ENCODE measurements around the gene CFAP68.

GRCh38 chr11:111932611-111932950, 53.2 kb downstream of the CFAP68 start:
- TF ChIP-seq EZH2 (IDR thresholded peaks at IDR 0.05; ENCODE audit: low read depth, unreplicated experiment) (no peak), JUNB (IDR thresholded peaks at IDR 0.05; ENCODE audit: unreplicated experiment) (no peak), REST (IDR thresholded peaks at IDR 0.05; ENCODE audit: unreplicated experiment) (no peak), CREB1 (CRISPR knock-in tag; IDR thresholded peaks at IDR 0.05; ENCODE audit: low read depth) (no peak), NANOG (IDR thresholded peaks at IDR 0.05; ENCODE audit: borderline replicate concordance) (no peak), POLR2AphosphoS5 (IDR thresholded peaks at IDR 0.05; ENCODE audit: low read depth) (no peak), ZNF114 (CRISPR knock-in tag; IDR thresholded peaks at IDR 0.05) (no peak), EZH2phosphoT487 (IDR thresholded peaks at IDR 0.05; ENCODE audit: unreplicated experiment) (no peak), ZNF331 (CRISPR knock-in tag; IDR thresholded peaks at IDR 0.05; ENCODE audit: low read depth) (no peak)
- TF ChIP-seq, protein P1, sequence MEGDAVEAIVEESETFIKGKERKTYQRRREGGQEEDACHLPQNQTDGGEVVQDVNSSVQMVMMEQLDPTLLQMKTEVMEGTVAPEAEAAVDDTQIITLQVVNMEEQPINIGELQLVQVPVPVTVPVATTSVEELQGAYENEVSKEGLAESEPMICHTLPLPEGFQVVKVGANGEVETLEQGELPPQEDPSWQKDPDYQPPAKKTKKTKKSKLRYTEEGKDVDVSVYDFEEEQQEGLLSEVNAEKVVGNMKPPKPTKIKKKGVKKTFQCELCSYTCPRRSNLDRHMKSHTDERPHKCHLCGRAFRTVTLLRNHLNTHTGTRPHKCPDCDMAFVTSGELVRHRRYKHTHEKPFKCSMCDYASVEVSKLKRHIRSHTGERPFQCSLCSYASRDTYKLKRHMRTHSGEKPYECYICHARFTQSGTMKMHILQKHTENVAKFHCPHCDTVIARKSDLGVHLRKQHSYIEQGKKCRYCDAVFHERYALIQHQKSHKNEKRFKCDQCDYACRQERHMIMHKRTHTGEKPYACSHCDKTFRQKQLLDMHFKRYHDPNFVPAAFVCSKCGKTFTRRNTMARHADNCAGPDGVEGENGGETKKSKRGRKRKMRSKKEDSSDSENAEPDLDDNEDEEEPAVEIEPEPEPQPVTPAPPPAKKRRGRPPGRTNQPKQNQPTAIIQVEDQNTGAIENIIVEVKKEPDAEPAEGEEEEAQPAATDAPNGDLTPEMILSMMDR (conservative IDR thresholded peaks at IDR 0.05; ENCODE audit: low read depth in 2 of 2) = no peak

Data from GM23338 (cell line).